SK-N-SH (cell line): ENCODE measurements around the gene MACROD2. TPM values are rescaled to one million over a fixed set of nuclear protein-coding genes. Genes with fewer than 3 reads are reported as not detected.

Experiments
- CTCF ChIA-PET: fragments of 300-600, 350-600 bp; formaldehyde crosslinking; extraction: SDS; loops from one replicate; lab custom pipeline; 2021; lab: Yijun Ruan, JAX
- POLR2A ChIA-PET: fragments of 350-600 bp; sonication (Branson Sonifier 250); formaldehyde crosslinking; extraction: SDS; loops from one replicate; lab custom pipeline; 2020; ENCODE audit warnings: antibody characterized with exemption, inconsistent platforms; lab: Yijun Ruan, JAX
- DNase-seq: peaks from one replicate; pipeline ENCODE4 v3.0.0; 2012
- H2AFZ ChIP-seq: fragments of 200-600 bp; sonication (generic); 2 replicates; pipeline ENCODE4 v1.8.1; 2016; ENCODE audit warnings: antibody characterized with exemption, mild to moderate bottlenecking, low read depth
- H3F3A ChIP-seq: fragments of 200-600 bp; sonication (generic); replicated peaks from 2 replicates; pipeline ENCODE3; 2016; ENCODE audit warnings: antibody characterized with exemption, mild to moderate bottlenecking; ENCODE audit not compliant: insufficient read depth
- H3K27ac ChIP-seq, 2 experiments: fragments of 200-500 bp in 1 of 2; fragments of 200-600 bp in 1 of 2; sonication (Bioruptor generic) in 1 of 2; sonication (generic), shearing (Covaris generic) in 1 of 2; 2 replicates each; pipeline versions ENCODE4 v1.5.1 to v1.6.1; 2014 to 2016; ENCODE audit warnings: low read depth in 2 of 2, inconsistent platforms in 1 of 2, low read length in 1 of 2, mild to moderate bottlenecking in 1 of 2, mixed read lengths in 1 of 2
- H3K27me3 ChIP-seq: fragments of 200-600 bp; sonication (generic), shearing (Covaris generic); 2 replicates; pipeline ENCODE4 v1.6.1; 2016; ENCODE audit warnings: mixed run types; ENCODE audit not compliant: insufficient read depth
- H3K36me3 ChIP-seq, 2 experiments: fragments of 200-500 bp in 1 of 2; fragments of 200-600 bp in 1 of 2; sonication (Bioruptor generic) in 1 of 2; sonication (generic) in 1 of 2; replicated peaks in 1 of 2; 2 replicates each; pipeline versions ENCODE3 to v1.5.1; 2014 to 2016; ENCODE audit warnings: low read length in 1 of 2, mild to moderate bottlenecking in 1 of 2; ENCODE audit not compliant: insufficient read depth in 2 of 2, control insufficient read depth in 1 of 2
- H3K4me1 ChIP-seq, 2 experiments: fragments of 200-500 bp in 1 of 2; fragments of 200-600 bp in 1 of 2; sonication (Bioruptor generic) in 1 of 2; sonication (generic), shearing (Covaris generic) in 1 of 2; 2 replicates each; pipeline versions ENCODE4 v1.5.1 to v1.6.1; 2014 to 2016; ENCODE audit warnings: low read depth in 1 of 2, low read length in 1 of 2, mixed run types in 1 of 2; ENCODE audit not compliant: insufficient read depth in 2 of 2, control insufficient read depth in 1 of 2
- H3K4me2 ChIP-seq: fragments of 200-600 bp; sonication (generic), shearing (Covaris generic); 2 replicates; pipeline ENCODE4 v1.6.1; 2017; ENCODE audit warnings: mixed run types
- H3K4me3 ChIP-seq, 2 experiments: fragments of 200-500 bp in 1 of 2; fragments of 200-600 bp in 1 of 2; sonication (Bioruptor generic) in 1 of 2; sonication (generic), shearing (Covaris generic) in 1 of 2; 2 replicates each; pipeline versions ENCODE4 v1.5.1 to v1.8.1; 2014 to 2016; ENCODE audit warnings: low read depth in 2 of 2, inconsistent platforms in 1 of 2, low read length in 1 of 2, mild to moderate bottlenecking in 1 of 2, mixed read lengths in 1 of 2, moderate library complexity in 1 of 2
- H3K79me2 ChIP-seq: fragments of 200-600 bp; sonication (generic); 2 replicates; pipeline ENCODE4 v1.8.1; 2017; ENCODE audit warnings: mild to moderate bottlenecking; ENCODE audit not compliant: insufficient read depth
- H3K9ac ChIP-seq: fragments of 200-600 bp; sonication (generic); 2 replicates; pipeline ENCODE4 v1.6.1; 2017; ENCODE audit warnings: mixed run types
- H3K9me2 ChIP-seq: fragments of 200-600 bp; sonication (generic); 2 replicates; pipeline ENCODE4 v1.6.1; 2017; ENCODE audit warnings: mixed run types
- H3K9me3 ChIP-seq: fragments of 200-600 bp; sonication (generic); 2 replicates; pipeline ENCODE4 v1.6.1; 2017; ENCODE audit warnings: mixed run types, mild to moderate bottlenecking, moderate library complexity
- H4K20me1 ChIP-seq: fragments of 200-600 bp; sonication (generic); 2 replicates; pipeline ENCODE4 v1.6.1; 2017; ENCODE audit warnings: mild to moderate bottlenecking, mixed run types; ENCODE audit not compliant: insufficient read depth
- CHD2 ChIP-seq: fragments of 150-350 bp; IDR thresholded peaks from 2 replicates; pipeline ENCODE4 v1.6.1; 2018; ENCODE audit warnings: low read length; ENCODE audit not compliant: partially characterized antibody
- ELF1 ChIP-seq: IDR thresholded peaks from 2 replicates; pipeline ENCODE4 v1.4.0; 2012
- EP300 ChIP-seq, 2 experiments: IDR thresholded peaks; 2 replicates each; pipeline versions ENCODE4 v1.4.0 to v1.6.1; 2012; ENCODE audit warnings: borderline replicate concordance in 1 of 2, low read depth in 1 of 2, low read length in 1 of 2
- FOSL2 ChIP-seq: IDR thresholded peaks from 2 replicates; pipeline ENCODE4 v1.4.0; 2012; ENCODE audit warnings: low read depth, mild to moderate bottlenecking, moderate library complexity, borderline replicate concordance
- FOXJ3 ChIP-seq: sonication (generic); formaldehyde crosslinking; IDR thresholded peaks from 2 replicates; pipeline ENCODE4 v1.5.1; 2020; ENCODE audit warnings: mild to moderate bottlenecking, missing genetic modification reagents
- GABPA ChIP-seq: IDR thresholded peaks from 2 replicates; pipeline ENCODE4 v1.4.0; 2012; ENCODE audit warnings: low read depth, mild to moderate bottlenecking
- IRF3 ChIP-seq: fragments of 150-350 bp; IDR thresholded peaks from 2 replicates; pipeline ENCODE4 v1.6.1; 2016; ENCODE audit warnings: mild to moderate bottlenecking, low read depth, low read length
- NRF1 ChIP-seq: IDR thresholded peaks from 2 replicates; pipeline ENCODE4 v1.6.1; 2012; ENCODE audit warnings: low read depth, mild to moderate bottlenecking, low read length
- REST ChIP-seq: IDR thresholded peaks from 2 replicates; pipeline ENCODE4 v1.6.1; 2012; ENCODE audit warnings: mild to moderate bottlenecking, low read depth, low read length, moderate library complexity
- SIN3A ChIP-seq: IDR thresholded peaks from 2 replicates; pipeline ENCODE4 v1.6.1; 2012; ENCODE audit warnings: low read depth, mild to moderate bottlenecking, low read length, moderate library complexity, borderline replicate concordance
- TAF1 ChIP-seq: IDR thresholded peaks from 2 replicates; pipeline ENCODE4 v1.6.1; 2012; ENCODE audit warnings: low read depth, mild to moderate bottlenecking, low read length, moderate library complexity, borderline replicate concordance
- TCF12 ChIP-seq: IDR thresholded peaks from 2 replicates; pipeline ENCODE4 v1.4.0; 2012
- TEAD4 ChIP-seq: IDR thresholded peaks from 2 replicates; pipeline ENCODE4 v1.4.0; 2012; ENCODE audit warnings: mild to moderate bottlenecking, borderline replicate concordance; ENCODE audit not compliant: insufficient read depth
- USF2 ChIP-seq: fragments of 150-350 bp; IDR thresholded peaks from 2 replicates; pipeline ENCODE4 v1.6.1; 2017; ENCODE audit warnings: antibody characterized with exemption, low read length, low read depth, borderline replicate concordance
- WGBS: methylation state at CpG from one replicate; pipeline ENCODE4 v1.1.6; 2017; ENCODE audit warnings: low lambda C conversion rate; 5-methylcytosine and 5-hydroxymethylcytosine counted together
- polyA plus RNA-seq, 3 experiments: library from polyadenylated mRNA; depleted of rRNA; stranded (reverse); fragments of >200 nt; gene quantifications; 2 replicates each; pipeline ENCODE4 v1.2.3, GENCODE V29; 2012

MACROD2 gene
- polyA plus RNA-seq, 1 of the 3 experiments (the other 2 are of a cell fraction): 0.33 TPM

- Histone ChIP-seq H3K27me3 (no peaks in the 10 kb centered on the region), H2AFZ (no peak overlapping the region), H3K4me3 (no peak overlapping the region)
- DNase-seq: no peak
- TF ChIP-seq FOSL2 (no peak), IRF3 (no peak), CHD2 (no peak), TAF1 (no peak), TCF12 (no peak), EP300 (IDR thresholded peaks at IDR 0.05; ENCODE audit: borderline replicate concordance in 1 of 2, low read depth in 1 of 2, low read length in 1 of 2) (no peak), NRF1 (no peak), REST (no peak), TEAD4 (no peak), FOXJ3 (CRISPR knock-in tag) (no peak), USF2 (no peak), ELF1 (no peak), SIN3A (no peak), GABPA (no peak)
- TF ChIP-seq, all 33 proteins: peak for 0
- WGBS: 32% methylated on average over 2 of the region's 2 CpGs
- H3K9me3 ChIP-seq: no peaks in the 10 kb centered on the region
- H3K4me1 ChIP-seq: no peaks in the 10 kb centered on the region
- POLR2A ChIA-PET: no interaction called here
- H4K20me1 ChIP-seq: no peaks in the 10 kb centered on the region
- H3K9ac ChIP-seq: no peak overlapping the region
- H3K36me3 ChIP-seq: no peaks in the 10 kb centered on the region
- H3K27ac ChIP-seq: no peak overlapping the region
- H3K4me2 ChIP-seq: no peak overlapping the region
- no peaks in the 10 kb centered on the region for H3F3A ChIP-seq
- no peaks in the 10 kb centered on the region for H3K9me2 ChIP-seq
- CTCF ChIA-PET: interaction anchor here (0.8 kb wide), 1 partner anchor 140 kb away, joined by 3 read pairs; no protein-coding TSS in a partner anchor
- no peaks in the 10 kb centered on the region for H3K79me2 ChIP-seq
Observed at GRCh38 chr20:13960119-13960518, 35.2 kb upstream of the MACROD2 start.
